H9 (cell line): Measurements from ENCODE around the gene E2F4. TPM values are rescaled to one million over a fixed set of nuclear protein-coding genes. Genes with fewer than 3 reads are reported as not detected.

ENCODE experiments used
- DNase-seq: peaks from one replicate; pipeline ENCODE4 v3.0.0-alpha.2; 2017
- H2AFZ ChIP-seq: one replicate; pipeline ENCODE4 v1.6.1; 2013; ENCODE audit warnings: mild to moderate bottlenecking, low read length, control low read depth, moderate library complexity
- H2AK5ac ChIP-seq: 2 replicates; pipeline ENCODE4 v1.6.1; 2013; ENCODE audit warnings: low read length, control low read depth, mixed read lengths; ENCODE audit not compliant: insufficient read length
- H2BK120ac ChIP-seq: one replicate; pipeline ENCODE4 v1.6.1; 2013; ENCODE audit warnings: low read depth, mild to moderate bottlenecking, low read length, control low read depth, inconsistent platforms; ENCODE audit not compliant: poor library complexity, severe bottlenecking
- H2BK12ac ChIP-seq: 2 replicates; pipeline ENCODE4 v1.6.1; 2013; ENCODE audit warnings: low read length, control low read depth, mixed read lengths, low read depth; ENCODE audit not compliant: insufficient read length
- H2BK15ac ChIP-seq: 2 replicates; pipeline ENCODE4 v1.6.1; 2013; ENCODE audit warnings: low read depth, low read length, control low read depth
- H2BK20ac ChIP-seq: one replicate; pipeline ENCODE4 v1.6.1; 2013; ENCODE audit warnings: low read depth, mild to moderate bottlenecking, low read length, control low read depth, inconsistent platforms; ENCODE audit not compliant: poor library complexity, severe bottlenecking
- H2BK5ac ChIP-seq: 2 replicates; pipeline ENCODE4 v1.6.1; 2013; ENCODE audit warnings: low read length, control low read depth, mixed read lengths; ENCODE audit not compliant: insufficient read length
- H3K14ac ChIP-seq: 2 replicates; pipeline ENCODE4 v1.6.1; 2013; ENCODE audit warnings: low read length, control low read depth; ENCODE audit not compliant: insufficient read depth
- H3K18ac ChIP-seq: 2 replicates; pipeline ENCODE4 v1.6.1; 2013; ENCODE audit warnings: low read depth, mild to moderate bottlenecking, mixed read lengths, low read length, control low read depth; ENCODE audit not compliant: insufficient read length
- H3K23ac ChIP-seq: 2 replicates; pipeline ENCODE4 v1.6.1; 2013; ENCODE audit warnings: low read length, control low read depth, mixed read lengths, low read depth; ENCODE audit not compliant: insufficient read length
- H3K23me2 ChIP-seq: 2 replicates; pipeline ENCODE4 v1.6.1; 2013; ENCODE audit warnings: low read depth, mild to moderate bottlenecking, mixed read lengths, low read length, control low read depth; ENCODE audit not compliant: insufficient read length, poor library complexity, severe bottlenecking
- H3K27ac ChIP-seq: 2 replicates; pipeline ENCODE4 v1.5.1; 2013; ENCODE audit warnings: low read length, control low read depth, mixed read lengths, low read depth; ENCODE audit not compliant: insufficient read length
- H3K27me3 ChIP-seq: 2 replicates; pipeline ENCODE4 v1.6.1; 2013; ENCODE audit warnings: low read length, control low read depth, inconsistent platforms; ENCODE audit not compliant: insufficient read depth
- H3K4ac ChIP-seq: 2 replicates; pipeline ENCODE4 v1.6.1; 2013; ENCODE audit warnings: low read depth, mild to moderate bottlenecking, control low read depth, inconsistent platforms, low read length, moderate library complexity
- H3K4me1 ChIP-seq: 2 replicates; pipeline ENCODE4 v1.6.1; 2013; ENCODE audit warnings: low read length, control low read depth, inconsistent platforms; ENCODE audit not compliant: insufficient read depth
- H3K4me2 ChIP-seq: 2 replicates; pipeline ENCODE4 v1.6.1; 2013; ENCODE audit warnings: low read length, control low read depth, mixed read lengths; ENCODE audit not compliant: insufficient read length, insufficient read depth
- H3K56ac ChIP-seq: 2 replicates; pipeline ENCODE4 v1.6.1; 2013; ENCODE audit warnings: low read depth, mild to moderate bottlenecking, mixed read lengths, low read length, control low read depth; ENCODE audit not compliant: insufficient read length
- H3K79me1 ChIP-seq: 2 replicates; pipeline ENCODE4 v1.6.1; 2013; ENCODE audit warnings: low read depth, mild to moderate bottlenecking, moderate library complexity, low read length, control low read depth, inconsistent platforms; ENCODE audit not compliant: insufficient read depth, poor library complexity, severe bottlenecking
- H3K79me2 ChIP-seq: 2 replicates; pipeline ENCODE4 v1.6.1; 2013; ENCODE audit warnings: low read length, control low read depth, inconsistent platforms; ENCODE audit not compliant: insufficient read depth
- H3K9ac ChIP-seq: 2 replicates; pipeline ENCODE4 v1.6.1; 2013; ENCODE audit warnings: low read length, control low read depth, mixed read lengths; ENCODE audit not compliant: insufficient read length; ENCODE audit errors: extremely low read depth
- H3K9me3 ChIP-seq: one replicate; pipeline ENCODE4 v1.6.1; 2013; ENCODE audit warnings: low read depth, low read length, inconsistent platforms; ENCODE audit not compliant: control insufficient read depth
- H3T11ph ChIP-seq: one replicate; pipeline ENCODE4 v1.6.1; 2013; ENCODE audit warnings: mild to moderate bottlenecking, low read length, control low read depth, inconsistent platforms
- H4K20me1 ChIP-seq: one replicate; pipeline ENCODE4 v1.6.1; 2013; ENCODE audit not compliant: control insufficient read depth, insufficient read length, insufficient read depth
- H4K5ac ChIP-seq: 2 replicates; pipeline ENCODE4 v1.6.1; 2013; ENCODE audit warnings: low read depth, mild to moderate bottlenecking, mixed read lengths, low read length, control low read depth; ENCODE audit not compliant: insufficient read length
- H4K8ac ChIP-seq: replicated peaks from 2 replicates; pipeline ENCODE4 v1.6.1; 2013; ENCODE audit warnings: low read length, control low read depth, mixed read lengths, low read depth; ENCODE audit not compliant: insufficient read length
- H4K91ac ChIP-seq: 2 replicates; pipeline ENCODE4 v1.6.1; 2013; ENCODE audit warnings: low read depth, mild to moderate bottlenecking, moderate library complexity, mixed read lengths, low read length, control low read depth; ENCODE audit not compliant: insufficient read length
- H3K27ac Mint-ChIP-seq, 3 experiments: 2 replicates in 2 of 3; 3 replicates in 1 of 3; pipeline ENCODE4 v1.8.0; 2020 to 2021; ENCODE audit warnings: mixed read lengths in 3 of 3, mild to moderate bottlenecking in 1 of 3, moderate library complexity in 1 of 3
- H3K27me3 Mint-ChIP-seq: 2 replicates; pipeline ENCODE4 v1.8.0; 2021; ENCODE audit warnings: low read depth, mild to moderate bottlenecking, moderate library complexity, mixed read lengths
- H3K36me3 Mint-ChIP-seq, 3 experiments: 2 replicates in 2 of 3; 3 replicates in 1 of 3; pipeline ENCODE4 v1.8.0; 2020 to 2021; ENCODE audit warnings: low read depth in 3 of 3, mixed read lengths in 3 of 3; ENCODE audit not compliant: insufficient read depth in 1 of 3
- H3K4me1 Mint-ChIP-seq, 2 experiments: 2 replicates each; pipeline ENCODE4 v1.8.0; 2020; ENCODE audit warnings: mixed read lengths in 2 of 2
- H3K4me3 Mint-ChIP-seq, 2 experiments: 2 replicates in 1 of 2; 3 replicates in 1 of 2; pipeline ENCODE4 v1.8.0; 2020 to 2021; ENCODE audit warnings: mild to moderate bottlenecking in 2 of 2, mixed read lengths in 2 of 2, moderate library complexity in 1 of 2
- H3K9me3 Mint-ChIP-seq, 2 experiments: 2 replicates in 1 of 2; 3 replicates in 1 of 2; pipeline ENCODE4 v1.8.0; 2020; ENCODE audit warnings: mild to moderate bottlenecking in 2 of 2, mixed read lengths in 2 of 2, moderate library complexity in 1 of 2
- WGBS: extraction: QIAGEN DNeasy Blood & Tissue Kit; methylation state at CpG from one replicate; pipeline ENCODE4 v1.1.7; 2013; ENCODE audit warnings: missing lambda C conversion rate, low lambda C conversion rate, mixed read lengths; ENCODE audit not compliant: insufficient read length; ENCODE audit errors: extremely low coverage; 5-methylcytosine and 5-hydroxymethylcytosine counted together
- total RNA-seq: library from RNA; stranded (reverse); gene quantifications from 2 replicates; pipeline ENCODE4 v1.2.1, GENCODE V29; 2021
- TF ChIP-seq, protein P1 (sequence below): fragments of 200-600 bp; sonication (generic); conservative IDR thresholded peaks from 3 replicates; pipeline ENCODE4 v1.8.0; 2021; ENCODE audit warnings: antibody characterized with exemption, mild to moderate bottlenecking

The E2F4 gene
- total RNA-seq, 1 experiment from 2014 or later, result 116 TPM

DNA sequence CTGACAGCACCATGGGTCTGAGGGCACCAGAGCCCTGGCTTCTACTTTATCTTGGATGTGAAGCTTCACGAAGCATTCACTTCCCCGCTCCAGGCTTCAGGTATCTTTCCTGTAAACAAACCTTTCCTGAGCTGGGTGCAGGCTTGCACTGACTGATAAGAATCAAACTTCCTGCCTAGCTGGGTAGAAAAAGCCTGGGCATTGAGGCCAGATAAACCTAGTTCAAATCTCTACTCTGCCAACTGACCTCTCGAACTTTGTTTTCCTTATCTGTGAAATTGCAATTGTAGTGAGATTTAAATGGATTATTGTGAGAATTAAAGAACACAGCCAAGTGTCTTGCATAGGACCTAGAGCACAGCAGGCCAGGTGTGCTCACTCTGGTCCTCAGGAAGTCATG is 32.0 kb downstream of the E2F4 start:
- H2AFZ ChIP-seq, result no peak overlapping the region
- peaks cover 4% of the 10 kb centered on the region for H3K4me1 ChIP-seq
- no peak overlapping the region for H3T11ph ChIP-seq
- H4K5ac ChIP-seq, result no peak overlapping the region
- Mint-ChIP-seq H3K27me3 (peaks cover 23% of the 10 kb centered on the region), H3K27ac (no peak overlapping the region), H3K36me3 (peaks cover 2 to 18% (median 16%) of the 10 kb centered on the region in 3 experiments; a peak in 5 of 7 replicates), H3K4me1 (peaks cover 17 to 20% of the 10 kb centered on the region in 2 experiments), H3K4me3 (no peak overlapping the region), H3K9me3 (no peaks in the 10 kb centered on the region; a peak in 1 of 5 replicates)
- no peak overlapping the region for H3K14ac ChIP-seq
- DNase-seq, result no peak
- no peak overlapping the region for H4K91ac ChIP-seq
- no peaks in the 10 kb centered on the region for H4K20me1 ChIP-seq
- no CpG with 5 or more reads among the region's 3 CpGs for WGBS
- H3K27ac ChIP-seq, result no peak overlapping the region
- H2BK5ac ChIP-seq, result no peak overlapping the region
- H3K23ac ChIP-seq, result no peak overlapping the region
- H3K4me2 ChIP-seq, result no peak overlapping the region
- H3K27me3 ChIP-seq, result no peaks in the 10 kb centered on the region
- H3K79me1 ChIP-seq, result peaks cover 3% of the 10 kb centered on the region
- H2BK12ac ChIP-seq, result no peak overlapping the region
- no peak overlapping the region for H2BK120ac ChIP-seq
- H3K23me2 ChIP-seq, result peaks cover 15% of the 10 kb centered on the region
- no peak overlapping the region for H4K8ac ChIP-seq
- no peak overlapping the region for H3K18ac ChIP-seq
- no peaks in the 10 kb centered on the region for H3K9me3 ChIP-seq
- no peak overlapping the region for H2AK5ac ChIP-seq
- no peak overlapping the region for H3K4ac ChIP-seq
- no peak overlapping the region for H2BK20ac ChIP-seq
- H3K79me2 ChIP-seq, result peaks cover 5% of the 10 kb centered on the region; the same call in 1 of the 2 replicates
- H3K56ac ChIP-seq, result no peak overlapping the region
- H2BK15ac ChIP-seq, result no peak overlapping the region
- H3K9ac ChIP-seq, result no peak overlapping the region
- TF ChIP-seq, protein P1, sequence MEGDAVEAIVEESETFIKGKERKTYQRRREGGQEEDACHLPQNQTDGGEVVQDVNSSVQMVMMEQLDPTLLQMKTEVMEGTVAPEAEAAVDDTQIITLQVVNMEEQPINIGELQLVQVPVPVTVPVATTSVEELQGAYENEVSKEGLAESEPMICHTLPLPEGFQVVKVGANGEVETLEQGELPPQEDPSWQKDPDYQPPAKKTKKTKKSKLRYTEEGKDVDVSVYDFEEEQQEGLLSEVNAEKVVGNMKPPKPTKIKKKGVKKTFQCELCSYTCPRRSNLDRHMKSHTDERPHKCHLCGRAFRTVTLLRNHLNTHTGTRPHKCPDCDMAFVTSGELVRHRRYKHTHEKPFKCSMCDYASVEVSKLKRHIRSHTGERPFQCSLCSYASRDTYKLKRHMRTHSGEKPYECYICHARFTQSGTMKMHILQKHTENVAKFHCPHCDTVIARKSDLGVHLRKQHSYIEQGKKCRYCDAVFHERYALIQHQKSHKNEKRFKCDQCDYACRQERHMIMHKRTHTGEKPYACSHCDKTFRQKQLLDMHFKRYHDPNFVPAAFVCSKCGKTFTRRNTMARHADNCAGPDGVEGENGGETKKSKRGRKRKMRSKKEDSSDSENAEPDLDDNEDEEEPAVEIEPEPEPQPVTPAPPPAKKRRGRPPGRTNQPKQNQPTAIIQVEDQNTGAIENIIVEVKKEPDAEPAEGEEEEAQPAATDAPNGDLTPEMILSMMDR, result no peak
